GM18951 (cell line): Measurements from ENCODE around the gene ATP8A2.

Experiments used
- POLR2A ChIP-seq: IDR thresholded peaks from 4 replicates; pipeline ENCODE4 v1.6.1; 2011; ENCODE audit warnings: mild to moderate bottlenecking; ENCODE audit not compliant: insufficient read length, insufficient read depth; ENCODE audit errors: extremely low read depth
- in situ Hi-C: fragments of 300-500 bp; cut with MboI; formaldehyde crosslinking; loops from one replicate; pipeline ENCODE4 v1.12.0; 2022; ENCODE audit warnings: low sequenced_read_pairs, mixed read lengths, inconsistent platforms; ENCODE audit not compliant: unreplicated experiment

The ATP8A2 gene

GRCh38 chr13:25604106-25604505 lies 232.3 kb downstream of the ATP8A2 start:
- in situ Hi-C loops = no loop called here
- no peak for TF ChIP-seq POLR2A

GRCh38 chr13:25607096-25607495 lies 235.3 kb downstream of the ATP8A2 start:
- in situ Hi-C loops = no loop called here
- TF ChIP-seq POLR2A = no peak

GRCh38 chr13:25608181-25608580 lies 236.4 kb downstream of the ATP8A2 start:
- in situ Hi-C loops = no loop called here
- no peak for TF ChIP-seq POLR2A

- TF ChIP-seq POLR2A = no peak
- in situ Hi-C loops = no loop called here
These were observed 244.9 kb downstream of the ATP8A2 start for GRCh38 chr13:25616674-25617073.

- TF ChIP-seq POLR2A = no peak
- in situ Hi-C loops = no loop called here
These were observed 248.1 kb downstream of the ATP8A2 start for GRCh38 chr13:25619897-25620296.

- in situ Hi-C loops = no loop called here
These were observed 253.6 kb downstream of the ATP8A2 start for GRCh38 chr13:25625414-25625813.

GRCh38 chr13:25630329-25630900 lies 258.6 kb downstream of the ATP8A2 start:
- in situ Hi-C loops = no loop called here
- TF ChIP-seq POLR2A = no peak

More at GRCh38 chr13:25625414-25625813, 253.6 kb downstream of the ATP8A2 start:
- no peak for TF ChIP-seq POLR2A

- in situ Hi-C loops = no loop called here
- TF ChIP-seq POLR2A = no peak
These were observed 260.6 kb downstream of the ATP8A2 start for GRCh38 chr13:25632166-25632888.

GRCh38 chr13:25633093-25633492 lies 261.3 kb downstream of the ATP8A2 start:
- in situ Hi-C loops = no loop called here
- no peak for TF ChIP-seq POLR2A

GRCh38 chr13:25645681-25646080 lies 273.9 kb downstream of the ATP8A2 start:
- TF ChIP-seq POLR2A = no peak
- in situ Hi-C loops = no loop called here

GRCh38 chr13:25649001-25649633 lies 277.3 kb downstream of the ATP8A2 start:
- in situ Hi-C loops = no loop called here
- TF ChIP-seq POLR2A = no peak

- no peak for TF ChIP-seq POLR2A
- in situ Hi-C loops = no loop called here
These were observed 281.0 kb downstream of the ATP8A2 start for GRCh38 chr13:25652764-25653163.

GRCh38 chr13:25654322-25654721 lies 282.5 kb downstream of the ATP8A2 start:
- TF ChIP-seq POLR2A = no peak
- in situ Hi-C loops = no loop called here

GRCh38 chr13:25657157-25657556 lies 285.4 kb downstream of the ATP8A2 start:
- in situ Hi-C loops = no loop called here
- no peak for TF ChIP-seq POLR2A
